Activated naive CD8-positive, alpha-beta T cell treated with anti-CD3 and anti-CD28 coated beads for 36 hours (primary cell): Measurements from ENCODE around the gene PTGDS. TPM values are rescaled to one million over a fixed set of nuclear protein-coding genes. Genes with fewer than 3 reads are reported as not detected.
"Not testable (repeated sequence)": the region's sequence is repeated elsewhere in the genome, so short reads cannot be mapped to it uniquely, and the experiment has no call there.

Source experiments
- DNase-seq: peaks from one replicate; pipeline ENCODE4 v3.0.0; 2021
- H3K27ac Mint-ChIP-seq: one replicate; pipeline ENCODE4 v1.8.0; 2022; ENCODE audit warnings: mild to moderate bottlenecking, moderate library complexity, mixed read lengths
- H3K27me3 Mint-ChIP-seq: one replicate; pipeline ENCODE4 v1.8.0; 2022; ENCODE audit warnings: mild to moderate bottlenecking, mixed read lengths
- H3K36me3 Mint-ChIP-seq: one replicate; pipeline ENCODE4 v1.8.0; 2021; ENCODE audit warnings: mild to moderate bottlenecking, mixed read lengths
- H3K4me1 Mint-ChIP-seq: one replicate; pipeline ENCODE4 v1.8.0; 2021; ENCODE audit warnings: mixed read lengths
- H3K4me3 Mint-ChIP-seq: one replicate; pipeline ENCODE4 v1.8.0; 2022; ENCODE audit warnings: mild to moderate bottlenecking, moderate library complexity, mixed read lengths
- H3K9me3 Mint-ChIP-seq: one replicate; pipeline ENCODE4 v1.8.0; 2022; ENCODE audit warnings: mixed read lengths
- total RNA-seq, 2 experiments: library from RNA; stranded (reverse); gene quantifications; one replicate each; pipeline ENCODE4 v1.2.3, GENCODE V29; 2021

PTGDS gene
- total RNA-seq, 2 experiments from 2014 or later: not detected

GRCh38 chr9:136997371-136997770 lies 20.1 kb downstream of the PTGDS start:
- H3K9me3 Mint-ChIP-seq: no peaks in the 10 kb centered on the region
- H3K4me1 Mint-ChIP-seq: peaks cover 42% of the 10 kb centered on the region
- H3K27me3 Mint-ChIP-seq: no peaks in the 10 kb centered on the region
- peak overlapping the region; percentile 34 for H3K27ac Mint-ChIP-seq
- H3K36me3 Mint-ChIP-seq: peaks cover 6% of the 10 kb centered on the region
- no peak for DNase-seq
- H3K4me3 Mint-ChIP-seq: peak overlapping the region; percentile 10

DNA sequence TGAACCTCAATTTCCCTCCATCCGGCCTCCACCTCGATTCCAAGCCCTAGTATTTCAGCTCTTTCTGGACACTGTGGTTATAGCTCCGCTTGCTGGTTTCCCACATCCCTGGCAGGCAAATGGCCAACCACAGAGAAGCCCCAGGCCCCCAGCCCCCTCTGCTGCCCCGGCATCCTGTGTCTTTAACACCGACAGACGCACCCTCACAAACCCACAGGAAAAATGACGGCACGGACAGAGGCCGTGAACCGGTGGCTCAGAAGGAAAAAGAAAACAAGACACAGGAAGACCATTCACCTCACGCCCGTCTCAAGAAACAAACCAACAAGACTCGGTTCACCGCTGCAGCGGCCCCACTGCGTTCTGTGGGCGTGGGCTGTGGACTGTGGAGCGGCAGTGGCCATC lies 20.5 kb downstream of the PTGDS start:
- no peaks in the 10 kb centered on the region for H3K9me3 Mint-ChIP-seq
- H3K4me1 Mint-ChIP-seq: peaks cover 42% of the 10 kb centered on the region
- H3K4me3 Mint-ChIP-seq: peak overlapping the region; percentile 10
- H3K27me3 Mint-ChIP-seq: no peaks in the 10 kb centered on the region
- peaks cover 6% of the 10 kb centered on the region for H3K36me3 Mint-ChIP-seq
- H3K27ac Mint-ChIP-seq: peak overlapping the region; percentile 34
- no peak for DNase-seq

- Mint-ChIP-seq H3K27ac (peak overlapping the region; percentile 51), H3K27me3 (no peaks in the 10 kb centered on the region), H3K36me3 (peaks cover under 1% of the 10 kb centered on the region), H3K9me3 (no peaks in the 10 kb centered on the region), H3K4me1 (peaks cover 32% of the 10 kb centered on the region), H3K4me3 (no peak overlapping the region)
- DNase-seq: peak; percentile 69
Observed at GRCh38 chr9:137000177-137000930, 23.1 kb downstream of the PTGDS start.

DNA sequence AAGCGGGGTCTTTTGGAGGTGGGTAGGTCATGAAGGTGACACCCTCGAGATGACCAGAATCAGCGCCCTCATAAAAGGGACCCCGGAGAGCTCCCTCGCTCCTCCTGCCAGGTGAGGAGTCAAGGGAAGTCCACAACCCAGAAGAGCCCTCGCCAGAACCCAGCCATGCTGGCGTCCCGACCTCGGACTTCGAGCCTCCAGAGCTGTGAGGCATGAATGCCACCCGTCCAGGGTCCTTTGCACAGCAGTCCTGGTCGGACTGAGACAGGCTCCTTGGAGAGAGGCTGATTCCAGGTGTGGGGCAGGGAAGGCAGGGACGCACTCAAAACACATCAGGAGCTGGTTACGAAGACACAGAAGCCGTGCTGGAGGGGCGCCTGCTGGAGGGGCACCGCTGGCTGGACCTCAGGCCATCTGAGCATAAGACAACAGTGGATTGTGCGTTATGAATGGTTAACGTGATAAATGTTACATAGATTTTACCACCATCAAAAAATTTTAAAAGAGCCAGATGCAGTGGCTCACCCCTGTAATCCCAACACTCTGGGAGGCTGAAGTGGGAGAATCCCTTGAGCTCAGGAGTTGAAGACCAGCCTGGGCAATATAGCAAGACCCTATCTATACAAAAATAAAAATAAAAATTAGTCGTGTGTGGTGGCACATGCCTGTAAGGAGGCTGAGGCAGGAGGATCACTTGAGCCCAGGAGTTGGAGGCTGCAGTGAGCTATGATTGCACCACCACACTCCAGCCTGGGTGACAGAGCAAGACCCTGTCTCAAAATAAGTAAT lies 24.7 kb downstream of the PTGDS start:
- Mint-ChIP-seq H3K36me3 (no peaks in the 10 kb centered on the region), H3K4me3 (no peak overlapping the region), H3K4me1 (peaks cover 34% of the 10 kb centered on the region), H3K9me3 (no peaks in the 10 kb centered on the region), H3K27me3 (no peaks in the 10 kb centered on the region), H3K27ac (no peak overlapping the region)
- DNase-seq: no peak

DNA sequence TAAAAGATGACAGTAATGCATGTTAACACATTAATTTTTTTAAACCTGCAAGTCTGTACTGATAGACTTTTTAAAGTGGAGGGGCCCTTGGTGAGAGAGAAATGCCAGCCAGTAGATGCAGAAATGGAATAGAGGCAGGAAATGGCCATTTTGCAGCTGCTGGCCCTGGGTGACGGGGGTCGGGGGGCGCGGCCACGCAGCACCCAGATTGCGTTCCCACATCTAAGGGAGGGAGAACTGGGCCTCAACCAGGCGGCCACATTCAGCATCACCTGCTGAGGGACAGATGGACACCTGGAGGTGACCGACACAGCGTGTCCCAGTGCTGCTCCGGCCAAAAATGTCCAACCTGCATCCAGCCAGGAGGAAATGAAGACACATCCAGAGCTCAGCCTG lies 25.3 kb downstream of the PTGDS start:
- DNase-seq: no peak
- Mint-ChIP-seq H3K36me3 (no peaks in the 10 kb centered on the region), H3K4me1 (peaks cover 32% of the 10 kb centered on the region), H3K4me3 (no peak overlapping the region), H3K27ac (no peak overlapping the region), H3K27me3 (no peaks in the 10 kb centered on the region), H3K9me3 (no peaks in the 10 kb centered on the region)

- H3K4me1 Mint-ChIP-seq: peaks cover 22% of the 10 kb centered on the region
- not testable (repeated sequence) for DNase-seq, H3K4me3 Mint-ChIP-seq, H3K36me3 Mint-ChIP-seq, H3K27ac Mint-ChIP-seq, H3K27me3 Mint-ChIP-seq, H3K9me3 Mint-ChIP-seq
Observed at GRCh38 chr9:137004285-137004684, 27.0 kb downstream of the PTGDS start.

- DNase-seq: no peak
- H3K4me3 Mint-ChIP-seq: no peak overlapping the region
- H3K9me3 Mint-ChIP-seq: no peaks in the 10 kb centered on the region
- no peak overlapping the region for H3K27ac Mint-ChIP-seq
- H3K27me3 Mint-ChIP-seq: no peaks in the 10 kb centered on the region
- H3K36me3 Mint-ChIP-seq: no peaks in the 10 kb centered on the region
- H3K4me1 Mint-ChIP-seq: peaks cover 9% of the 10 kb centered on the region
Observed at GRCh38 chr9:137006116-137007003, 29.1 kb downstream of the PTGDS start.

GRCh38 chr9:137007108-137007815 lies 30.0 kb downstream of the PTGDS start:
- H3K27ac Mint-ChIP-seq: no peak overlapping the region
- H3K4me3 Mint-ChIP-seq: no peak overlapping the region
- H3K36me3 Mint-ChIP-seq: no peaks in the 10 kb centered on the region
- H3K27me3 Mint-ChIP-seq: no peaks in the 10 kb centered on the region
- H3K9me3 Mint-ChIP-seq: no peaks in the 10 kb centered on the region
- H3K4me1 Mint-ChIP-seq: peaks cover 9% of the 10 kb centered on the region
- no peak for DNase-seq

- Mint-ChIP-seq H3K36me3 (no peaks in the 10 kb centered on the region), H3K27me3 (no peaks in the 10 kb centered on the region), H3K4me3 (no peak overlapping the region), H3K4me1 (peaks cover 9% of the 10 kb centered on the region), H3K27ac (no peak overlapping the region), H3K9me3 (no peaks in the 10 kb centered on the region)
- DNase-seq: no peak
Observed at GRCh38 chr9:137007816-137008270, 30.5 kb downstream of the PTGDS start.

DNA sequence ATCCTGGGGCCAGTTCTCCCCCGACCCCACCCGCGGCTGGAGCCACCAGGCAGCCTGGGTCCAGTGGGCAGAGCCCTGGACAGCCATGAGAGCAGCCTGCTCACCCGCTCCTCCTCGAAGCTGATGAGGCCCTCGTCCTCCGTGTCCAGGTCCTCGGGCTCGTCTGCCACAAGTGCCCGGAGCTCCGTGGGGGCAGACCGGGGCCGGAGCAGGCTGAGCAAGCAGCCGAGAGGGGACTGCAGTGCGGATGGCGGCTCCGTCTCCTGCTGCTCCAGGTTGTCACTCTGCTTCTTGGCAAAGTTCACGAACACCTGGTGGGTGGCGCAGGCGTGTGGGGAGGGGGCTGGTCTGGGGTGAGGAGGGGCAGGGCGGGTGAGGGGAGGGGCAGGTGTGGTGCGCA lies 31.0 kb downstream of the PTGDS start:
- no peaks in the 10 kb centered on the region for H3K9me3 Mint-ChIP-seq
- no peaks in the 10 kb centered on the region for H3K36me3 Mint-ChIP-seq
- H3K27ac Mint-ChIP-seq: no peak overlapping the region
- no peak overlapping the region for H3K4me3 Mint-ChIP-seq
- peaks cover 9% of the 10 kb centered on the region for H3K4me1 Mint-ChIP-seq
- no peaks in the 10 kb centered on the region for H3K27me3 Mint-ChIP-seq
- DNase-seq: no peak

DNA sequence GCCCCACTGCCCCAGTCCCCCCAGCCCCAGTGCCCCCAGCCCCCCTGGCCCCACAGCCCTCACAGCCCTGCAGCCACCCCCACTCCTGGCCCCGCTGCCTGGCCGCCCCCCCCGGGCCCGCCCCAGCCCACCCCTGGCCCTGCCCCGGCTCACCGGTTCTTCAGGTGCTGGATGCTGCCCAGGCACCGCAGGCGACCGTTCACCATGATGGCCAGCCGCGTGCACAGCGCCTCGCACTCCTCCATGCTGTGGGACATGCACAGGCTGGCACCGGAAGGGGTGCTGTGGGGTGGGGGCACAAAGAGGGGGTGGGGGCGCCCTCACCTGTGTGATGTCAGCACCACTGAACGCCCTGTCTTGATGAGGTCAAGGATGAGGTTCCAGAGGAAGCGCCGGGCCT lies 31.9 kb downstream of the PTGDS start:
- no peaks in the 10 kb centered on the region for H3K9me3 Mint-ChIP-seq
- H3K27me3 Mint-ChIP-seq: no peaks in the 10 kb centered on the region
- no peak for DNase-seq
- no peak overlapping the region for H3K4me3 Mint-ChIP-seq
- peaks cover 9% of the 10 kb centered on the region for H3K4me1 Mint-ChIP-seq
- H3K27ac Mint-ChIP-seq: no peak overlapping the region
- no peaks in the 10 kb centered on the region for H3K36me3 Mint-ChIP-seq

DNA sequence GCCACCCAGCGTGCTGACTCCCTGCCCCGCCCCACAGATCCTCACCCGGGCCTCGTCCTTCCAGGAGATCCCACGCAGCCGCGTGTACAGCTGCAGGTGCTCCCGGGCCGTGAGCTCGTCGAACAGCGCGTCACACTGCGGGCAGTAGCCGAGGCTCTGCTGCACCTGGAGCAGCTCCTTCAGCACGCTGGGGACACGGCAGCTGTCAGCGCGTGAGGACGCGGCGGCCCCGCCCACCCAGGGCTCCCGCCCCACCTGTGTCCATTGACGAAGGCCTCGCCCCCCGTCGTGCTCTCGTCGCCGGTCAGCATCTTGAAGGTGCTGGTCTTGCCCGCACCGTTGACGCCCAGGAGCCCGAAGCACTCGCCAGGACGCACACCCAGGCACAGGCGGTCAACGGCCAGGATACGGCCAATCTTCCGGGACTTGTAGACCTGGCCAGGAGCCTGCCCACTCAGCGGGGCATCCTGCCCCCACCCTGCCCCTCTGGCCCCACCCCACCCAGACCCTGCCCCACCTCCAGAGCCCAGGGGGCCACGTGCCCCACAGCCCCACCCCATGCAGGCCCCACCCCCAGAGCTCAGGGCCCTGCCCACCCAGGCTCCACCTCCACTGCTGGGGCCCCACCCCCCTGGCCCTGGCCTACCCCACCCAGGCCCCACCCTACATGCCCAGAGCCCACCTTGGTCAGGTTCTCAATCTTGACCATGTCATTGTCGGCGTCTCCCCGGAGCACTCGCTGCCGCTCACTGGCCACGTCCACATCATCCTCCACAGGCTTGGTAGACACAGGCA lies 32.8 kb downstream of the PTGDS start:
- Mint-ChIP-seq H3K27ac (no peak overlapping the region), H3K36me3 (no peaks in the 10 kb centered on the region), H3K9me3 (no peaks in the 10 kb centered on the region), H3K4me1 (peaks cover 9% of the 10 kb centered on the region), H3K27me3 (no peaks in the 10 kb centered on the region), H3K4me3 (no peak overlapping the region)
- no peak for DNase-seq

DNA sequence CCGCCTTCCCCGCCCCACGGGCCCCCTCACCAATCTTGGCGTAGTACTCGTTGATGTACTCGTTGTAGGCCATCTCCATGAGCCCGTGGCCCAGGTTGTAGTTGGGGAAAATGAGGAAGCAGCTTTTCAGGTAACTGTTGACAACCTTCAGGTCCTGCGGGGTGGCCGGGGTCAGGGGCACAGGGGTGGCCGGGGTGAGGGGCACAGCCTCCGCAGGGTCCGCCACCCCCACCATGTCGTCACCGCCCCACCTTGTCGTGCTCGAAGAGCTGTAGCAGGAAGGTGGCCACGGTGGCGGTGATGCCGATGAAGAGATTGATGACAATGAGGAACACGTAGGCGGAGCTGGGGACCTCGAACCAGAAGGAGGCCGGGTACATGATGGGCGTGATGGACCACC lies 33.9 kb downstream of the PTGDS start:
- no peaks in the 10 kb centered on the region for H3K36me3 Mint-ChIP-seq
- no peaks in the 10 kb centered on the region for H3K27me3 Mint-ChIP-seq
- no peak overlapping the region for H3K27ac Mint-ChIP-seq
- H3K9me3 Mint-ChIP-seq: no peaks in the 10 kb centered on the region
- no peak overlapping the region for H3K4me3 Mint-ChIP-seq
- DNase-seq: no peak
- peaks cover 4% of the 10 kb centered on the region for H3K4me1 Mint-ChIP-seq
